Heart left ventricle (tissue), 16 donors: ENCODE measurements around the gene KIAA0930. TPM values are rescaled to one million over a fixed set of nuclear protein-coding genes. Genes with fewer than 3 reads are reported as not detected.

ENCODE experiments used
- ATAC-seq, 4 donors: fragments of 200-7000 bp; cut with Tn5 transposase; one replicate each; pipeline ENCODE4 v1.9.1; 2020 to 2022; ENCODE audit warnings: moderate library complexity in 4 of 4, mild to moderate bottlenecking in 3 of 4, moderate number of reproducible peaks in 1 of 4
- DNase-seq, 5 donors: peaks; one replicate each; pipeline ENCODE4 v3.0.0-alpha.2; 2020
- H3K27ac ChIP-seq, 12 donors: fragments of 200-600 bp; sonication (generic) in 4 of 12; one replicate each; pipeline versions ENCODE4 v1.5.0 to v1.8.0; 2016 to 2022; ENCODE audit warnings: mild to moderate bottlenecking in 2 of 12
- H3K27me3 ChIP-seq, 9 donors: fragments of 200-600 bp; sonication (generic) in 2 of 9; one replicate each; pipeline versions ENCODE4 v1.5.1 to v1.8.0; 2016 to 2022; ENCODE audit warnings: mild to moderate bottlenecking in 3 of 9
- H3K36me3 ChIP-seq, 9 donors: fragments of 200-600 bp; sonication (generic) in 2 of 9; one replicate each; pipeline versions ENCODE4 v1.5.0 to v1.8.0; 2018 to 2022; ENCODE audit warnings: mild to moderate bottlenecking in 2 of 9
- H3K4me1 ChIP-seq, 12 donors: fragments of 200-600 bp; sonication (generic) in 4 of 12; one replicate each; pipeline versions ENCODE4 v1.5.0 to v1.8.0; 2016 to 2022; ENCODE audit warnings: mild to moderate bottlenecking in 3 of 12
- H3K4me3 ChIP-seq, 12 donors: fragments of 200-600 bp; sonication (generic) in 4 of 12; one replicate each; pipeline versions ENCODE4 v1.5.0 to v1.8.0; 2017 to 2022; ENCODE audit warnings: mild to moderate bottlenecking in 9 of 12, moderate library complexity in 4 of 12
- H3K9me3 ChIP-seq, 12 donors: fragments of 200-600 bp; sonication (generic) in 4 of 12; one replicate each; pipeline versions ENCODE4 v1.5.0 to v1.8.0; 2016 to 2022; ENCODE audit warnings: mild to moderate bottlenecking in 1 of 12
- CTCF ChIP-seq, 12 donors: fragments of 200-600 bp; sonication (generic) in 4 of 12; IDR thresholded peaks; one replicate each; pipeline versions ENCODE4 v1.5.0 to v1.8.0; 2018 to 2022; ENCODE audit warnings: antibody characterized with exemption in 12 of 12, mild to moderate bottlenecking in 5 of 12
- POLR2A ChIP-seq, 2 donors: fragments of 450-650 bp; IDR thresholded peaks; one replicate each; pipeline ENCODE4 v1.6.1; 2017; ENCODE audit warnings: antibody characterized with exemption in 2 of 2, mild to moderate bottlenecking in 2 of 2, moderate library complexity in 2 of 2
- WGBS, 4 donors: extraction: QIAGEN DNeasy Blood & Tissue Kit in 2 of 4; methylation state at CpG; one replicate each; pipeline versions ENCODE4 v1.1.5 to v1.1.7; 2013 to 2018; 5-methylcytosine and 5-hydroxymethylcytosine counted together
- intact Hi-C, 10 donors: fragments of 100-400 bp; cut with DNase I; formaldehyde crosslinking; loops; one replicate each; pipeline versions ENCODE4 v1.11.1 to v1.14.2; 2022
- polyA plus RNA-seq, 2 donors: library from polyadenylated mRNA; stranded (reverse); fragments of 200-250 nt; gene quantifications; one replicate each; pipeline ENCODE4 v1.2.3, GENCODE V29; 2013
- total RNA-seq, 9 donors: library from RNA; depleted of rRNA in 2 of 9; stranded (reverse); fragments of >200 nt in 2 of 9; fragmentation: NEBNext Ultra II Directional in 3 of 9; extraction: Animal tissue kit (Norgen Biotek cat#: 25700) in 3 of 9; gene quantifications; one replicate each; pipeline versions ENCODE4 v1.1.0 to v1.2.4, GENCODE V29; 2016 to 2023
- donor health status: ischemic (EF 13 %, LVEDD 7.1; RV severe dilation, severe dysfunction).
- donor health status: healthy with polysubstance abuse.
- donor health status: DM: no; HTN: yes; CAD: no.
- donor health status: DM: no; HTN: no; CAD: no.
- donor health status: ischemic (EF 25% LVEDD 6.9; RV normal size, moderate dysfunction).
- donor health status: ischemic (EF 25% LVEDD 5.7; RV mildly dilated, moderate dysfunction).
- donor health status: healthy.
- donor health status: DM: yes; HTN: yes; CAD: no.
- donor health status: ischemic (EF 35%, LVEDD 5.7; RV mildly dilated, moderate dysfunction).
- donor health status: nonischemic (EF 11% LVEDD 7.7; RV severe dilation, severe dysfunction).
- donor health status: DM: yes; HTN: yes; CAD: no.
- donor health status: PGD.
- donor health status: ischemic (EF 29% LVEDD 5.4; RV normal size, mild dysfunction).
- donor health status: nonischemic (EF 23%, LVEDD 6.1; RV moderate dilation, normal function).

The KIAA0930 gene
- total and polyA plus RNA-seq, 11 donors: 8.5 to 67.1 (median 18.7) TPM

- no peak for DNase-seq
- ATAC-seq: no peak
- 90 to 97% (median 92%) methylated on average over 4 to 12 of the region's 12 CpGs for WGBS, 4 donors
These were observed 35.9 kb upstream of the KIAA0930 start for GRCh38 chr22:45276507-45277105.

GRCh38 chr22:45273452-45274075, 32.9 kb upstream of the KIAA0930 start:
- ATAC-seq (no peak), DNase-seq (no peak)
- Histone ChIP-seq H3K36me3 (no peaks in the 10 kb centered on the region), H3K4me1 (peaks cover 0 to 33% (median 23%) of the 10 kb centered on the region in 12 donors), H3K27me3 (no peaks in the 10 kb centered on the region), H3K4me3 (no peak overlapping the region), H3K9me3 (no peaks in the 10 kb centered on the region), H3K27ac (no peak overlapping the region)
- TF ChIP-seq POLR2A (IDR thresholded peaks at IDR 0.05) (no peak), CTCF (IDR thresholded peaks at IDR 0.05) (no peak)
- intact Hi-C loops: loop anchor here in 5 of 10 donors (5.0 to 10.0 kb wide), 4 partner anchors 34 to 61 kb away; partner anchors contain the start of gene FAM118A (in 1 of the 5)
- WGBS, 4 donors: 77 to 85% (median 84%) methylated on average over 14 to 15 of the region's 15 CpGs

More at GRCh38 chr22:45276507-45277105, 35.9 kb upstream of the KIAA0930 start:
- Histone ChIP-seq H3K4me3 (no peak overlapping the region), H3K36me3 (no peaks in the 10 kb centered on the region), H3K4me1 (peaks cover 0 to 33% (median 14%) of the 10 kb centered on the region in 12 donors), H3K27ac (no peak overlapping the region), H3K9me3 (no peaks in the 10 kb centered on the region), H3K27me3 (no peaks in the 10 kb centered on the region)
- intact Hi-C loops: loop anchor here in 3 of 10 donors (5.0 to 10.0 kb wide), 3 partner anchors 41 to 58 kb away; no protein-coding TSS in a partner anchor
- TF ChIP-seq CTCF (IDR thresholded peaks at IDR 0.05): no peak
- no peak for TF ChIP-seq POLR2A (IDR thresholded peaks at IDR 0.05)

GRCh38 chr22:45272498-45272897, 31.8 kb upstream of the KIAA0930 start:
- Histone ChIP-seq H3K36me3 (no peaks in the 10 kb centered on the region), H3K4me1 (peaks cover 0 to 36% (median 23%) of the 10 kb centered on the region in 12 donors), H3K27me3 (peaks cover 0 to 5% (median 0%) of the 10 kb centered on the region in 9 donors), H3K27ac (peak overlapping the region; percentile 14 to 85 (median 80)), H3K9me3 (no peaks in the 10 kb centered on the region), H3K4me3 (no peak overlapping the region)
- 81 to 88% (median 83%) methylated on average over 7 of the region's 7 CpGs for WGBS, 4 donors
- intact Hi-C loops: loop anchor here in 5 of 10 donors (5.0 to 10.0 kb wide), 4 partner anchors 35 to 62 kb away; partner anchors contain the start of gene FAM118A (in 1 of the 5)
- no peak for ATAC-seq
- TF ChIP-seq CTCF (IDR thresholded peaks at IDR 0.05) (no peak), POLR2A (IDR thresholded peaks at IDR 0.05) (no peak)
- DNase-seq: peak in 1 of 5 donors; percentile 25

- Histone ChIP-seq H3K4me3 (no peak overlapping the region), H3K36me3 (no peaks in the 10 kb centered on the region), H3K9me3 (no peaks in the 10 kb centered on the region), H3K4me1 (peaks cover 0 to 36% (median 23%) of the 10 kb centered on the region in 12 donors), H3K27ac (peak overlapping the region; percentile 33 to 85 (median 80)), H3K27me3 (peaks cover 0 to 5% (median 0%) of the 10 kb centered on the region in 9 donors)
- peak; percentile 59 to 87 (median 70) for DNase-seq
- intact Hi-C loops: loop anchor here in 5 of 10 donors (5.0 to 10.0 kb wide), 4 partner anchors 36 to 63 kb away; partner anchors contain the start of gene FAM118A (in 1 of the 5)
- TF ChIP-seq CTCF (IDR thresholded peaks at IDR 0.05): no peak
- WGBS, 4 donors: 23 to 39% (median 33%) methylated on average over 13 of the region's 13 CpGs
- peak; percentile 75 to 88 (median 84) for ATAC-seq
These were observed 31.0 kb upstream of the KIAA0930 start for GRCh38 chr22:45271667-45272201.
